ENCODE measurements around the gene OSCAR.
"Not testable (repeated sequence)": the region's sequence is repeated elsewhere in the genome, so short reads cannot be mapped to it uniquely, and the experiment has no call there.

OSCAR gene

GRCh38 chr19:54099190-54099902 is 1.3 kb downstream of the OSCAR start:
- DNase-seq (ENCODE audit: low spot score) = no peak
- Histone ChIP-seq H3K4me3 (no peak overlapping the region), H3K27ac (no peak overlapping the region)
- TF ChIP-seq CTCF (IDR thresholded peaks at IDR 0.05) = no peak

GRCh38 chr19:54096617-54097106 is 3.9 kb downstream of the OSCAR start:
- no peak for DNase-seq (ENCODE audit: low spot score)
- peak overlapping the region in 1 of 2 donors; percentile 6 for H3K27ac ChIP-seq
- H3K4me3 ChIP-seq = peak overlapping the region; percentile 60
- no peak for TF ChIP-seq CTCF (IDR thresholded peaks at IDR 0.05)

- not testable (repeated sequence) for DNase-seq (ENCODE audit: low spot score)
Observed at GRCh38 chr19:54095859-54096616, 4.6 kb downstream of the OSCAR start.

GRCh38 chr19:54095136-54095858 is 5.3 kb downstream of the OSCAR start:
- Histone ChIP-seq H3K27ac (no peak overlapping the region), H3K4me3 (peak overlapping the region; percentile 67)
- TF ChIP-seq CTCF (IDR thresholded peaks at IDR 0.05) = no peak
- DNase-seq (ENCODE audit: low spot score) = no peak

More at GRCh38 chr19:54095859-54096616, 4.6 kb downstream of the OSCAR start:
- H3K27ac ChIP-seq = not testable (repeated sequence)
- peak overlapping the region; percentile 67 for H3K4me3 ChIP-seq
- TF ChIP-seq CTCF (IDR thresholded peaks at IDR 0.05) = peak; percentile 14

GRCh38 chr19:54094426-54095000 is 6.1 kb downstream of the OSCAR start:
- no peak for DNase-seq (ENCODE audit: low spot score)
- TF ChIP-seq CTCF (IDR thresholded peaks at IDR 0.05) = no peak
- H3K4me3 ChIP-seq = no peak overlapping the region
- H3K27ac ChIP-seq = no peak overlapping the region

GRCh38 chr19:54084410-54084809 is 16.2 kb downstream of the OSCAR start:
- Histone ChIP-seq H3K4me3 (no peak overlapping the region), H3K27ac (no peak overlapping the region)
- no peak for TF ChIP-seq CTCF (IDR thresholded peaks at IDR 0.05)
- DNase-seq (ENCODE audit: low spot score) = no peak
